Stimulated activated CD4-positive, alpha-beta T cell treated with anti-CD3 and anti-CD28 coated beads, Interleukin-4, amount 100 ng/mL, for 48 hours (primary cell): ENCODE data around the gene IL6R.

Experiments
- DNase-seq, 2 donors: peaks; one replicate each; pipeline ENCODE4 v3.0.0-alpha.2; 2020; ENCODE audit warnings: low read depth in 2 of 2

IL6R gene

GRCh38 chr1:154425172-154425571, 20.0 kb downstream of the IL6R start:
- DNase-seq, result no peak

GRCh38 chr1:154427173-154428139, 22.3 kb downstream of the IL6R start:
- DNase-seq, result no peak

GRCh38 chr1:154429118-154429517, 24.0 kb downstream of the IL6R start:
- DNase-seq, result no peak

- no peak for DNase-seq
Measured at GRCh38 chr1:154429841-154430611, 24.9 kb downstream of the IL6R start.

GRCh38 chr1:154430903-154431302, 25.8 kb downstream of the IL6R start:
- no peak for DNase-seq

GRCh38 chr1:154431586-154432373, 26.6 kb downstream of the IL6R start:
- DNase-seq, result peak in 1 of 2 donors; percentile 59

GRCh38 chr1:154433161-154433764, 28.1 kb downstream of the IL6R start:
- no peak for DNase-seq

GRCh38 chr1:154434346-154435085, 29.4 kb downstream of the IL6R start:
- DNase-seq, result no peak

- DNase-seq, result no peak
Measured at GRCh38 chr1:154435599-154436200, 30.6 kb downstream of the IL6R start.

GRCh38 chr1:154436433-154436832, 31.3 kb downstream of the IL6R start:
- DNase-seq, result no peak

- no peak for DNase-seq
Measured at GRCh38 chr1:154440036-154440804, 35.1 kb downstream of the IL6R start.

GRCh38 chr1:154441241-154441888, 36.2 kb downstream of the IL6R start:
- DNase-seq, result no peak

- DNase-seq, result no peak
Measured at GRCh38 chr1:154442006-154442740, 37.0 kb downstream of the IL6R start.

- no peak for DNase-seq
Measured at GRCh38 chr1:154443274-154444013, 38.3 kb downstream of the IL6R start.

- no peak for DNase-seq
Measured at GRCh38 chr1:154445040-154445472, 39.9 kb downstream of the IL6R start.

- DNase-seq, result no peak
Measured at GRCh38 chr1:154446292-154446691, 41.1 kb downstream of the IL6R start.

- DNase-seq, result no peak
Measured at GRCh38 chr1:154446789-154447188, 41.6 kb downstream of the IL6R start.
